HG02588 (cell line): ENCODE results near the gene COMMD6.
"Not testable (repeated sequence)": the region's sequence is repeated elsewhere in the genome, so short reads cannot be mapped to it uniquely, and the experiment has no call there.

ENCODE experiments used
- ATAC-seq: cut with Tn5 transposase; IDR thresholded peaks from one replicate; pipeline ENCODE4 v1.9.1; 2021; ENCODE audit warnings: mild to moderate bottlenecking, moderate library complexity; ENCODE audit not compliant: unreplicated experiment

The COMMD6 gene

GRCh38 chr13:75537401-75538365 lies at the start of gene COMMD6:
Gene COMMD6 (minus strand): TSS chr13:75537841. CDS start chr13:75537805, 36 bp downstream.
- ATAC-seq = peak; percentile 99

DNA sequence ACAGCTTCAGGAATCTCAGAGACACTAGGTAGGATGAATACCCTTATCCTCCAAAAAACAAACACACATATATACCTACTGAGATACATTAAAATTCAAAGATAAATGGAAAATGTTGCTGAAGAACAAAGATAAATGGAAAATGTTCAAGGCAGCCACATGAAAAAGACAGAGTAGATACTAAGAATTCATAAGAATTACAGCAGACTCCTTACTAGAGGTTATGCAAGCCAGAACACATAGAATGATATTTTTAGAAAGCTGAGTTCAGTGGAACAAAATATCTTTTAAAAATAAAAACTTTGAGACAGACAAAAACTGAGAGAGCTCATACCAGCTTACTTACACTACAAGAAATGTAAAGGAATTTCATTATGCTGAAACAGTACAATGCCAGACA lies 47.5 kb upstream of the COMMD6 start:
- no peak for ATAC-seq

DNA sequence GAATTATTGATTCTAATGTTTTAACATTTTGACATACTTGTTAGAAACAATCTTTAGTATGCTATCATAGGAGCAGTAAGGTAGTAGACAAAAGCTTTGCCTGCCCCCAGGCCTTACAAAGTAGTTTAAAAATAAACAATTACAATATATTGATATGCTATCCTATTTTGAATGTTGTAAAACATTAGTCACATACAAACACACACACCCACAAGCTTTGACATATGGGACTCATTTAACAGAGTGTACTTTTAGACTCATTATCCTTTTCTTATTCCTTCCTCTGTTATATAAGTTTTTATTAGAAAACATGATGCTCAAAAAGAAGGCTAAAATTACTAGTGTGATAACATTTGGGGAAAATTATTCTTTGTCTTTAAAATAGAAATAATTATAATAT lies 45.5 kb upstream of the COMMD6 start:
- ATAC-seq = no peak

DNA sequence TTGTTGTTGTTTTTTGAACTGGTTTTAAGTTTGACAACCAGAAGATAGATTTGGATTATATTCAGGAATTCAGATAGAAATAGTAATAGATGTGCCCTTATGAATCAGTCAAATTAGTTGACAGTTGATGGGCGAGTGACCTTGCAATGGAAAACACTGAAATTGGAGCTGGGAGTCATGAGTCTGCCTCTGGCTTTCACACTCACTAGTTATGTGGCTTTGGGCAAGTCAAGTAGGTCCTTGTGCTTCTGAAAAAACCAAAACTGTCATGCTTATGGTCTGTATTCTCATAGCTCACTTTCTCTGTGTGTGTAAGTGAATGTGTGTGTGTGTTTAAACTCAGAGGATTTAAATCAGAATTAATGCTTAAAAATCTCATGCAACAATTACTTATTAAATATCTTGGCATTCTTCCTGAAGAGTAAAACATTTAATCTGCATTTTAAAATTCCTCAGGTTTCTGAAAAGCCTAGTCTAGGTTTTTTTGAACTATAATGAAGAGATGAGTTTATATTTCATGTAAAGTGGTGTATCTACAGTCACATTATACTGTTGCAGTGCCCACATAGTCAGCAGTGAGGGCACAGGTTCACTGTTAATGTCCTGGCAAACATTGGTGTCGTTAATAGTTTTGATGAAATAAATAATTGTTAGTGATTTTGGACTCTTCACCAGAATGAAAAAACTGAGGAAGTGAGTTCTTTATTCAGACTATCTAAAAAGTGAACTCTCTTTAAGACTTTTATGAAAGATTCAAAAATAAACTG lies 44.4 kb upstream of the COMMD6 start:
- ATAC-seq = no peak

- ATAC-seq = no peak
Measured at GRCh38 chr13:75579529-75579928, 41.9 kb upstream of the COMMD6 start.

DNA sequence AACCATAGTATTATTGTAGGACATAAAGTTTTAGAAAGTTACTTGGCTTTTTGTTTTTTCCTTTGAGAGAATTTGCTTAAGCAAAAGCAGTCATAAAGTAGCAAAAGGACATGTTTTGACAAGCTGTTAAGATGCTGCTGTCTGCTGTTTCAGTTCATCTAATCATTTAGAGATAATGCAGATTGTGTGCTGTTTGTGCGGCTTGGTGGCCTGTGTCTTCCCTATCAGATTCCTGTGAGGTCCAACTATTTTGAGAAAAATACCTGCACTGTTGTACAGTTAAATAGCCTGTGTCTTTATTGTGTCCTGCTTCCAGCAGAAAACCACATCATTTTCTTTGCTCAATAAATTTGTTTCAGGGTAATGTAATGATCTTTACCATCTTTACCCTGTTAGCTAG lies 31.9 kb upstream of the COMMD6 start:
- no peak for ATAC-seq

- no peak for ATAC-seq
Measured at GRCh38 chr13:75566658-75567057, 29.0 kb upstream of the COMMD6 start.

DNA sequence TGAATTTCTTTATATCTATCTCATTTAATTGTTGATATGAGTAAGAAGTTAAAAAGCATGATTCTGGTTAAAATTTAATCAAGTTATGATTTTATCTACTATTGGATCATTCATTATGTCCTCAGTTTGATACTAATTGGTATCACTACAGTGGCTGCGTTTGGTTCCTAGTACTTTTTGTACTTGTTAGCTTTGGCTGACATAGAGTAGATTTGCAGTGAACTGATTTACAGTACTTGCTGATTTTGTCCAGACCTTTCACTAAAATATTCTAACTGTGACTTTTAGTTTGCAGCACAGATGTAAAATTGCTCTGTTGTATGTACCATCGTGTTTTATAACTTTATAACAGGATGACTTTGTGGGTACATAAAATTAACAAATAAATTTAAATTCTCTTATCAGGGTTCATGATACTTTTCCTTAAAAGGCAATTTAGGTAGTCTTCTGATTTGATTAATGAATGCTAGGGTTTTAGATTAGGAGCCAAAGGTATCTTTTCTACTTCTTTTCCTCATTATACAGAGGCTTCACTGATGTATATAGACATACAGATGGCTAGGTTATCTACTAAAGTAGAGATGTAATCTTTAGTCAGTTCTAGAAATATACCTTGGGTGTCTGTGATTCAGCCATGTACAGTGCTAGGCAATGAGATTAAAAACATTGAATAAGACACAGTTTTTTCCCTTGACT lies 20.7 kb upstream of the COMMD6 start:
- ATAC-seq = no peak

GRCh38 chr13:75556961-75557360 lies 19.3 kb upstream of the COMMD6 start:
- ATAC-seq = no peak

DNA sequence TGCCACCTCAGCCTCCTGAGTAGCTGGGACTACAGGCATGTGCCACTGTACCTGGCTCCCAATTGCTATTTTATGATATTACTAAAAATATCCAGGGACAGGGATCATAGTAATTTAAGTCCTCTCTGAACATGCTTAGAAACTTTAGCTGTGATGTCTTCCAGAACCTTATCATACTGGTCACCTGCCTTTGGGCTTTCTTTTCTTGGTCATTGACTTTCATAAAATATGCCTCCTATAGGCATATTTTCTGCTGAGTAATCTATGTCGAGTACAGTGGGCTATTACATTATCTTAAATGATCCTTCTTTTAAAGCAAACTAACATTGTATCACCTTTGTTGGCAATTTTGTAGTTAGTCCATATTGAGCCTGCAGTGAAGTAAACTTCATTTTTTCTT lies 18.2 kb upstream of the COMMD6 start:
- ATAC-seq = no peak

DNA sequence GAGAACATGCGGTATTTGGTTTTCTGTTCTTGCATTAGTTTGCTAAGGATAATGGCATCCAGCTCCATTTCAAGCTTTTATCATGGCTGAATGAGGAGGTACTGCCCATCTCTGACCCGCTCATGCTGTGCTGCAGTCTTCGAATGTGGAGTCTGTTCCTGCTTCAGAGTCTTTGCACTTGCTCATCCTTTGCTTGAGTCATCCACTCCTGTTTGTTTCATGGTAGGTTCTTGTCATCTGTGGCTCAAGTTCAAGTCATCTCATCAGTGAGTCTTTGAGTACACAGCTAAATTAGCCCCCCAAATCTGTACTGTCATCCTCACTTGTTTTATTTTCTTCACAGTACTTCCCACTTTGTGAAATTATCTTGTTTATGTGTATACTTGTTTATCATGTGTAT lies 17.3 kb upstream of the COMMD6 start:
- no peak for ATAC-seq

GRCh38 chr13:75554464-75554863 lies 16.8 kb upstream of the COMMD6 start:
- no peak for ATAC-seq

- peak; percentile 5 for ATAC-seq
Measured at GRCh38 chr13:75550159-75550567, 12.5 kb upstream of the COMMD6 start.

DNA sequence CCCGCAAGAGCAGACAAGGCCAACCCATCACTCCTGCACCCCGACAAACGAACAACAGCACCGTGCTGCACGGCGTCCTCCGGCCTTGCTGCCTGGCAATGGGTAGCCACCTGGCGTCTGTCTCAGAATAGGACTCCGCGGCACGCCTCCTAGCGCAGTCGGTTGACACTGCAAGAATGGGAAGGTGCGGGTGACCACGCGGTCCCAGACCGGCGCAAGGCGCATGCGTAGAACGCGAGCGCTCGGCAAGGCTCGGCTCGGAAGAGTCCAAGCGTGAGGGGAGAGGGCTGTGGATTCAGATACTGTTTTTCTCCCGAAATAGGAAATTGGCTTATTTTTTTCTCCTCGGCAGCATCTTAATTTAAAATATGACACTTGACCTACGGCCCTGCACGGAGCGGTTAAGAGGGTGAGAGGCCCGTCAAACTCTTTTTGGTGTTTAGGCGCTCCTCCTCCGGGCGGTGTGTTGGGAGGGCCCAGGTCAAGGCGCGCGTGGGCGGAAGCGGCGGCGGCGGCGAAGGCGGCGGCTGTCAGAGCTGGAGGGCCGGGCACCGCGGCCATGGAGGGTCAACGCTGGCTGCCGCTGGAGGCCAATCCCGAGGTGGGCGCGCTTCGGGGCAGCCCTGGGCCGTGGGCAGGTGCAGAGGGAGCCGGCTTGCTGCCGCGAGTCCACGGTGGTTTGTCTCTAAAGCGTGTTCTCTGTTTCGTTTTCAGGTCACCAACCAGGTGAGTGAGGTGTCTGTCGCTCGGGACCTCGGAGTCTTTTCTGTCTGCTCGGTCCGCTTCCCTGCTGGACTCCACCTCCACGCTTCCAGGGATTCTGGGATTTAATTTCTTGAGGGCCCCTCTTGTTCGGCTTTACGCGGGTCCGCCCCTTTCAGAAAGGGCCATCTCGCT lies 11.9 kb upstream of the COMMD6 start, which contains the start of gene UCHL3:
Gene UCHL3, plus strand, starts transcription at position 530 of the 897 bp plus-strand sequence. Its CDS starts 30 bp downstream, at position 560.
- peak; percentile 98 for ATAC-seq

DNA sequence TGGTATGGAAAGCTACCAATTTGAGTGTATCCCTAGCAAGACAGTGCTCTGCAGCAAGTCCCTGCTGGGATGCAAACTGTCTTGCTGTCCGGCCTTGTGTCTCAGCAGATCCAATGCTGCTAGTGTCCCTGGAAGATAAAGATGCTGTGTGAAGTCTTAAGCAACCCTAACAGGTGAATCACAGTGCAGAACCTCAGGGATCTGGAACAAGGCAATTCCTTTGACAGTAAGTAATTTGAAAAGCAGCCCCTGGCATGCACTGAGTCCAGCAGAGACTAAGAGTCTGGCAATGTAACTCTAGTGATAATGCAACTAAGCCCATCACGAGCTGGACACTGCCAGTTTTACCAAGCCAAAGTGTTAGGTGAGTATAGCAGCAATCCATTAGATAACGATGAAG lies 10.3 kb upstream of the COMMD6 start:
- ATAC-seq = no peak

DNA sequence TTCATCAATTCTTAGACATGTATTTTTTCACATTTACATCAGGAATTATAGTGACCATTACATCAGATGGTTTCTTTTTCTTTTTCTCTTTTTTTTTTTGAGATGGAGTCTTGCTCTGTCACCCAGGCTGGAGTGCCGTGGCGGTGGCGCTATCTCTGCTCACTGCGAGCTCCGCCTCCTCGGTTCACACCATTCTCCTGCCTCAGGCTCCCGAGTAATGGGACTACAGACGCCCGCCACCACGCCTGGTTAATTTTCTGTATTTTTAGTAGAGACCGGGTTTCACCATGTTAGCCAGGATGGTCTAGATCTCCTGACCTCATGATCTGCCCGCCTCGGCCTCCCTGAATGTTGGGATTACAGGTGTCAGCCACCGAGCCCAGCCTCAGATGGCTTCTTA lies 7.7 kb upstream of the COMMD6 start:
- ATAC-seq = not testable (repeated sequence)

DNA sequence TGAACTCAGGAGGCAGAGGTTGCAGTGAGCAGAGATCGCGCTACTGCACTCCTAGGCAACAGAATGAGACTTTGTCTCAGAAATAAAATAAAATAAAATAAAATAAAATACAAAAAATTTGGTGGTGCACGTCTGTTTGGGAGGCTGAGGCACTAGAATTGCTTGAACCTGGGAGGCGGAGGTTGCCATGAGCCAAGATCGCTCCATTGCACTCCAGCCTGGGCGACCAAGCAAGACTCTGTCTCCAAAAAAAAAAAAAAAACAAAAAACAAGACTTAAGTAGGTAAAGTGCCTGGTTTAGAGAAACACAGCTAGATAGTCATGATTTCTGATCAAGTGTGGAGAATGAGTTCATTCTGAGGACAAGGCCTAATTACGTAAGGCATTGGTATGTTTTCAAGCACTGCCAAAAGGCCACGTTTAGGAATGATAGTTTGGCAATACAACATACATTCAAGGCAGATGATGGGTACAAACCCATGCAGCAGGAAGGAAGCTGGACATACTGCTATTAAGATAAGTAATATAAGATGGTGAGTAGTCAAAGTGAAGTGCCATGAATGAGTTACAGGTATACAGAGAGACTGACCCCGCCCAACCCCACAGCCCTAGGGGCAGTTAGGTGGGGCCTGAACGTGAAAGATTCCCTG lies 7.2 kb upstream of the COMMD6 start:
- no peak for ATAC-seq

DNA sequence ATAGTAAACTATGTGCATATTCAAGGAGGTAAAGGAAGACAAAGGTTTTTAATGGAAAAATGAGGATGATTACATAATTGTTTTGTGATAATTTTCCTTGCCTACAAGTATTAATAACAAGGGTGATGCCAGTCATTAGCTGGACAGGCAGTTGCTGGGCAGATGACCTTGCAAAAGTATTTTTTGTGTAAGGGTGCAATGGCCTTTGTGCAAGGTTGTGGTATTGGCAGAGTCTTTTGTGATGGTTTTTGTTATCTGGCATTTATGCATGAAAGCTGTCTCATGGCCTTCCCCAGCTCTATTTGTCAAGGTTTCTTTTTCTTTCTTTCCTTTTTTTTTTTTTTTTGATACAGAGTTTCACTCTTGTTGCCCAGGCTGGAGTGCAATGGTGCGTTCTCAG lies 4.3 kb upstream of the COMMD6 start:
- ATAC-seq = no peak

DNA sequence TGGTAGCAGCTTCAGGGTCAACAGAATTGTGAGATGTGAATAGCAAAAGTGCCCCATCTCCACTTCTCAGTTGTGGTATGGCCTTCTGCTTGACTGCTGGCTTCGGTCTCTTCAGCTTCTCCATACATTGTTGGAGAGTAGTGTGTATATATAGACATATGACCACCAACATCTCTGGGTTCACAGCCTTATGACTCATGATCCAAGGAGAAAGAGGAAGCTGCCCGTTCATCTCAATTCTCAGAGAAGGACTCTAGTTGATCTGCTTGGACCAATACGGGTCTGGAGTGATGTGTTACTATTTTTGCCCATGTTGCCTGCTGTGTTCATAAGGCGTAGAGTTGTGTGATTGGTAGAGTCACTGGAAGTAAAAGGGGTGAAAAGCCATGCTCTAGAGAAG lies 3.6 kb upstream of the COMMD6 start:
- ATAC-seq = no peak

- no peak for ATAC-seq
Measured at GRCh38 chr13:75533861-75534260, 3.8 kb downstream of the COMMD6 start.
